H1 (cell line): ENCODE measurements around the gene CAMK2D. TPM values are rescaled to one million over a fixed set of nuclear protein-coding genes. Genes with fewer than 3 reads are reported as not detected.
A peak's percentile ranks its signal among the peaks of the same experiment; 100 is the strongest.

Experiments used
- CTCF ChIA-PET: fragments of 300-600 bp; sonication (Branson Sonifier 250); formaldehyde crosslinking; loops from one replicate; lab custom pipeline; 2021; ENCODE audit not compliant: partially characterized antibody; lab: Charles Lee
- POLR2A ChIA-PET: fragments of 300-600 bp; sonication (Branson Sonifier 250); formaldehyde crosslinking; loops from one replicate; lab custom pipeline; 2021; ENCODE audit warnings: inconsistent platforms; ENCODE audit not compliant: partially characterized antibody; lab: Charles Lee
- DNase-seq, 2 experiments: peaks; one replicate each; pipeline versions ENCODE4 v3.0.0 to v3.0.0-alpha.2; 2010 to 2022; ENCODE audit warnings: low spot score in 2 of 2, low read depth in 1 of 2, mixed read lengths in 1 of 2
- FAIRE-seq: peaks from 2 replicates; lab custom pipeline; 2011; peaks lifted over from hg19 to GRCh38; lab: Jason Lieb, UNC
- H2AFZ ChIP-seq: 2 replicates; pipeline ENCODE4 v1.8.1; 2012; ENCODE audit warnings: low read length, inconsistent platforms
- H2AK5ac ChIP-seq: 2 replicates; pipeline ENCODE4 v1.6.1; 2013; ENCODE audit warnings: low read depth, low read length
- H2BK120ac ChIP-seq: replicated peaks from 2 replicates; pipeline ENCODE3; 2013; ENCODE audit warnings: low read depth, low read length, inconsistent platforms
- H2BK12ac ChIP-seq: 2 replicates; pipeline ENCODE4 v1.6.1; 2013; ENCODE audit warnings: low read depth, low read length
- H2BK15ac ChIP-seq: 2 replicates; pipeline ENCODE4 v1.6.1; 2013; ENCODE audit warnings: low read length
- H2BK20ac ChIP-seq: 2 replicates; pipeline ENCODE4 v1.6.1; 2013; ENCODE audit warnings: low read length
- H2BK5ac ChIP-seq: 2 replicates; pipeline ENCODE4 v1.6.1; 2013; ENCODE audit warnings: low read depth, low read length
- H3K14ac ChIP-seq: 2 replicates; pipeline ENCODE4 v1.6.1; 2013; ENCODE audit warnings: inconsistent platforms; ENCODE audit not compliant: insufficient read length
- H3K18ac ChIP-seq: 2 replicates; pipeline ENCODE4 v1.6.1; 2013; ENCODE audit warnings: low read length; ENCODE audit errors: extremely low read depth
- H3K23ac ChIP-seq: 2 replicates; pipeline ENCODE4 v1.6.1; 2013; ENCODE audit warnings: inconsistent platforms; ENCODE audit not compliant: insufficient read length
- H3K23me2 ChIP-seq: 2 replicates; pipeline ENCODE4 v1.6.1; 2013; ENCODE audit warnings: low read depth, low read length
- H3K27ac ChIP-seq: 2 replicates; pipeline ENCODE4 v1.6.1; 2011; ENCODE audit warnings: low read depth, low read length, inconsistent platforms
- H3K27me3 ChIP-seq, 4 experiments: replicated peaks in 1 of 4; 1 replicate in 1 of 4; 2 replicates in 3 of 4; pipeline versions ENCODE4 v1.6.1 to v1.8.1; 2011 to 2013; ENCODE audit warnings: low read length in 3 of 4, mild to moderate bottlenecking in 3 of 4, inconsistent platforms in 2 of 4, mixed read lengths in 2 of 4, moderate library complexity in 1 of 4; ENCODE audit not compliant: control insufficient read depth in 3 of 4, insufficient read depth in 3 of 4; ENCODE audit errors: extremely low read depth in 1 of 4
- H3K36me3 ChIP-seq, 4 experiments: 2 replicates each; pipeline versions ENCODE4 v1.6.1 to v1.8.1; 2011 to 2013; ENCODE audit warnings: mild to moderate bottlenecking in 4 of 4, low read length in 3 of 4, moderate library complexity in 2 of 4, control low read depth in 1 of 4, inconsistent platforms in 1 of 4; ENCODE audit not compliant: insufficient read depth in 4 of 4, control insufficient read depth in 2 of 4
- H3K4ac ChIP-seq: replicated peaks from 2 replicates; pipeline ENCODE3; 2013; ENCODE audit warnings: low read length, low read depth, mixed read lengths, inconsistent platforms; ENCODE audit not compliant: insufficient read length
- H3K4me1 ChIP-seq, 4 experiments: replicated peaks in 1 of 4; 1 replicate in 1 of 4; 2 replicates in 3 of 4; pipeline versions ENCODE4 v1.6.1 to v1.8.1; 2011 to 2013; ENCODE audit warnings: low read length in 3 of 4, inconsistent platforms in 2 of 4, mixed read lengths in 1 of 4; ENCODE audit not compliant: insufficient read depth in 4 of 4, control insufficient read depth in 3 of 4
- H3K4me2 ChIP-seq, 2 experiments: 2 replicates each; pipeline versions ENCODE4 v1.6.1 to v1.8.1; 2011 to 2013; ENCODE audit warnings: low read depth in 2 of 2, low read length in 2 of 2, control low read depth in 1 of 2, inconsistent platforms in 1 of 2, mild to moderate bottlenecking in 1 of 2; ENCODE audit not compliant: insufficient read depth in 1 of 2
- H3K4me3 ChIP-seq, 4 experiments: fragments of 200-600, 300-600 bp in 1 of 4; sonication (generic), shearing (Covaris generic), sonication (Bioruptor Twin) in 1 of 4; 2 replicates each; pipeline versions ENCODE4 v1.5.1 to v1.8.1; 2011 to 2016; ENCODE audit warnings: low read length in 4 of 4, low read depth in 3 of 4, control low read depth in 2 of 4, inconsistent platforms in 2 of 4, mild to moderate bottlenecking in 2 of 4, mixed read lengths in 1 of 4, moderate library complexity in 1 of 4; ENCODE audit not compliant: insufficient read depth in 2 of 4; ENCODE audit errors: extremely low read depth in 1 of 4
- H3K56ac ChIP-seq: replicated peaks from 2 replicates; pipeline ENCODE3; 2013; ENCODE audit warnings: low read depth, mild to moderate bottlenecking, mixed read lengths, low read length, inconsistent platforms; ENCODE audit not compliant: insufficient read length
- H3K79me1 ChIP-seq: 2 replicates; pipeline ENCODE4 v1.6.1; 2013; ENCODE audit warnings: low read depth, low read length, control low read depth
- H3K79me2 ChIP-seq, 2 experiments: 2 replicates each; pipeline versions ENCODE4 v1.6.1 to v1.8.1; 2012 to 2013; ENCODE audit warnings: low read length in 2 of 2, mild to moderate bottlenecking in 2 of 2, inconsistent platforms in 1 of 2; ENCODE audit not compliant: insufficient read depth in 2 of 2, control insufficient read depth in 1 of 2
- H3K9ac ChIP-seq, 4 experiments: replicated peaks in 1 of 4; 1 replicate in 1 of 4; 2 replicates in 3 of 4; pipeline versions ENCODE4 v1.6.1 to v1.8.1; 2011 to 2013; ENCODE audit warnings: low read depth in 3 of 4, low read length in 3 of 4, control low read depth in 2 of 4, mild to moderate bottlenecking in 2 of 4, moderate library complexity in 2 of 4, inconsistent platforms in 1 of 4; ENCODE audit errors: extremely low read depth in 1 of 4
- H3K9me3 ChIP-seq, 2 experiments: 2 replicates each; pipeline versions ENCODE4 v1.6.1 to v1.8.1; 2012 to 2013; ENCODE audit warnings: mild to moderate bottlenecking in 2 of 2, moderate library complexity in 2 of 2, control low read depth in 1 of 2, inconsistent platforms in 1 of 2, low read depth in 1 of 2, low read length in 1 of 2, mixed read lengths in 1 of 2; ENCODE audit not compliant: insufficient read depth in 2 of 2
- H4K20me1 ChIP-seq, 2 experiments: replicated peaks in 1 of 2; 2 replicates each; pipeline versions ENCODE3 to v1.8.1; 2011 to 2013; ENCODE audit warnings: inconsistent platforms in 2 of 2, low read length in 2 of 2, mild to moderate bottlenecking in 1 of 2; ENCODE audit not compliant: insufficient read depth in 2 of 2, control insufficient read depth in 1 of 2
- H4K5ac ChIP-seq: 2 replicates; pipeline ENCODE4 v1.6.1; 2013; ENCODE audit warnings: low read length, low read depth, mixed read lengths, inconsistent platforms; ENCODE audit not compliant: insufficient read length
- H4K8ac ChIP-seq: 2 replicates; pipeline ENCODE4 v1.8.0; 2013; ENCODE audit warnings: mild to moderate bottlenecking, moderate library complexity, low read length, inconsistent platforms; ENCODE audit not compliant: insufficient read depth; ENCODE audit errors: extremely low read depth
- H4K91ac ChIP-seq: replicated peaks from 2 replicates; pipeline ENCODE3; 2013; ENCODE audit warnings: low read length, mixed read lengths, inconsistent platforms; ENCODE audit not compliant: insufficient read length
- CBX8 ChIP-seq: fragments of 300-800, 300-1000 bp; sonication (generic); IDR thresholded peaks from 2 replicates; pipeline ENCODE4 v1.7.1; 2016; ENCODE audit warnings: low read depth, low read length, borderline replicate concordance
- RAD21 ChIP-seq, 2 experiments: IDR thresholded peaks in 1 of 2; conservative IDR thresholded peaks in 1 of 2; 2 replicates each; pipeline ENCODE4 v1.6.1; 2011; ENCODE audit warnings: low read depth in 2 of 2, low read length in 2 of 2, improper control_type of control experiment in 1 of 2, inconsistent platforms in 1 of 2, mild to moderate bottlenecking in 1 of 2, moderate library complexity in 1 of 2
- SUZ12 ChIP-seq: fragments of 200-600 bp; sonication (generic); IDR thresholded peaks from 2 replicates; pipeline ENCODE4 v1.6.1; 2012; ENCODE audit warnings: mild to moderate bottlenecking, inconsistent platforms, low read length, moderate library complexity, mixed read lengths
- USF2 ChIP-seq: IDR thresholded peaks from 2 replicates; pipeline ENCODE4 v1.6.1; 2011; ENCODE audit warnings: low read length, improper control_type of control experiment
- WGBS, 2 experiments: shearing (Covaris generic) in 1 of 2; methylation state at CpG; one replicate each; pipeline versions ENCODE4 v1.1.6 to v1.1.7; 2013 to 2015; ENCODE audit warnings: low lambda C conversion rate in 2 of 2, mixed read lengths in 2 of 2, inconsistent platforms in 1 of 2, low coverage in 1 of 2, missing lambda C conversion rate in 1 of 2; ENCODE audit not compliant: insufficient replicate concordance in 2 of 2, insufficient coverage in 1 of 2, insufficient read length in 1 of 2; ENCODE audit errors: extremely low coverage in 1 of 2, missing lambda C conversion rate in 1 of 2; 5-methylcytosine and 5-hydroxymethylcytosine counted together
- polyA plus RNA-seq, 7 experiments: library from polyadenylated mRNA; depleted of rRNA in 3 of 7; stranded (reverse) in 5 of 7; unstranded in 2 of 7; fragments of >200 nt in 5 of 7; fragments of 200-250 nt in 2 of 7; gene quantifications; 1 replicate in 5 of 7; 2 replicates in 1 of 7; 4 replicates in 1 of 7; pipeline versions ENCODE4 v1.2.1 to v1.2.3, GENCODE V29; 2011 to 2013; ENCODE audit warnings: missing spikeins in 2 of 7, mixed read lengths in 2 of 7
- total RNA-seq: library from RNA; stranded (reverse); fragmentation: NEBNext Ultra II Directional; extraction: Animal tissue kit (Norgen Biotek cat#: 25700); gene quantifications from 2 replicates; pipeline ENCODE4 v1.2.1, GENCODE V29; 2021
- TF ChIP-seq, protein P1 (sequence below): IDR thresholded peaks from 2 replicates; pipeline ENCODE4 v1.6.1; 2011; ENCODE audit warnings: low read depth, mild to moderate bottlenecking, low read length; ENCODE audit not compliant: insufficient read depth
- TF ChIP-seq, protein P2 (sequence below), 3 experiments: IDR thresholded peaks; 1 replicate in 2 of 3; 2 replicates in 1 of 3; pipeline versions ENCODE4 v1.5.1 to v1.6.1; 2011; ENCODE audit warnings: low read length in 3 of 3, mild to moderate bottlenecking in 3 of 3, inconsistent platforms in 2 of 3, low read depth in 1 of 3, moderate library complexity in 1 of 3; ENCODE audit not compliant: insufficient read depth in 1 of 3; ENCODE audit errors: control extremely low read depth in 1 of 3

Gene CAMK2D
- total and polyA plus RNA-seq, 2 of the 8 experiments (the other 6 are each of a cell fraction or from before 2014, with no cell fraction given): 3.2 to 7.0 TPM

DNA sequence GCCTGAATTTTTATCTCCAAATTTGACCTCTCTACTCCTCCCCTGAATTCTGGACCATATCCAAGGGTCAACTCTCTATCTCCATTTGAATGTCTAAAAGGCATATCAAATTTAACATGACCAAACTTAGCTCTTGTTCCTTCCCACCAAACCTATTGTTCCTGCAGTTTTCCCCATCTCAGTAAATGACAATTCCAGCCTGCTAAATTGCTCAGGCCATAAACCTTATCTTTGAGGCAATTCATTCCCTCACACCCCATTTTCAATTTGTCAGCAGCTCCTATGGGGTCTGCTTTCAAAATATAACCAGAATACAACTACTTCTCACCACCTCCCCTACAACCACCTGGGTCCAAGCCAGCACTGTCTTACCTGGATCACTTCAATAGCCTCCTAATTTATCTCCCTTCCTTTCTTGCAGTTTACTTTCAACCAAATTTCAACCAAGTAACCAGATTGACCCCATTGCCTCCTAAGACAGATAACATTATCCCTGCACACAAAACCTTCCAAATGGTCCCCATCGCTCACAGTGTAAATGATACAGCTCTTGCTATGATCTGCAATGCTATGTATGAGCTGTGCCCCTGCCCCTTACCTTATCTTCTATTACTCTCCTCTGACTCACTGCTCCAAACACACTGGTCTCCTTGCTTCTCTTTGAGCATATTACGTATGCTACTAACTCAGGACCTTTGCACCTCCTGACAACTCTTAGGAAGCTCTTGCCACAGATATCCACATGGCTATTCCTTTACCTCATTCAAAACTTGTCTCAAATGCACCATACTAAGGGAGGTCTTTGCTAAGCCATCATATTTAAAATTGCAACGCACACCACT lies 66.0 kb downstream of the CAMK2D start:
- no peak overlapping the region for H2BK5ac ChIP-seq
- no peak overlapping the region for H3K23ac ChIP-seq
- no peak overlapping the region for H3K18ac ChIP-seq
- no peak overlapping the region for H3K27ac ChIP-seq
- no peak overlapping the region for H3K4me3 ChIP-seq
- H3K9me3 ChIP-seq: no peaks in the 10 kb centered on the region
- H2AFZ ChIP-seq: no peak overlapping the region
- no peaks in the 10 kb centered on the region for H3K4me1 ChIP-seq
- H3K56ac ChIP-seq: peak overlapping the region; percentile 42
- peaks cover 2% of the 10 kb centered on the region; the same call in 1 of the 2 replicates for H3K23me2 ChIP-seq
- no peak for DNase-seq
- no peak for FAIRE-seq
- no peak overlapping the region for H2BK120ac ChIP-seq
- H3K27me3 ChIP-seq: no peaks in the 10 kb centered on the region; a peak in 1 of 7 replicates
- WGBS, 2 experiments: 88% methylated on average over 3 of the region's 3 CpGs; no CpG with 5 or more reads in 1 of the 2 experiments
- no peaks in the 10 kb centered on the region for H3K79me2 ChIP-seq
- no peak overlapping the region for H3K9ac ChIP-seq
- no peak overlapping the region for H3K4me2 ChIP-seq
- no peaks in the 10 kb centered on the region for H4K20me1 ChIP-seq
- no peak overlapping the region for H2BK20ac ChIP-seq
- no peak overlapping the region for H3K14ac ChIP-seq
- ChIA-PET CTCF (interaction anchor here (1.7 kb wide), 1 partner anchor 11 kb away, joined by 6 read pairs; no protein-coding TSS in a partner anchor), POLR2A (no interaction called here)
- no peak overlapping the region for H4K8ac ChIP-seq
- H3K36me3 ChIP-seq: no peaks in the 10 kb centered on the region
- no peak overlapping the region for H4K5ac ChIP-seq
- no peaks in the 10 kb centered on the region for H3K79me1 ChIP-seq
- no peak overlapping the region for H3K4ac ChIP-seq
- no peak overlapping the region for H4K91ac ChIP-seq
- no peak overlapping the region; the same call in 1 of the 2 replicates for H2AK5ac ChIP-seq
- H2BK12ac ChIP-seq: no peak overlapping the region
- 0 out of 2 replicates have a peak overlapping the region, but pooled peaks have one; percentile 6 for H2BK15ac ChIP-seq
- no peak for TF ChIP-seq SUZ12
- TF ChIP-seq, protein P1, sequence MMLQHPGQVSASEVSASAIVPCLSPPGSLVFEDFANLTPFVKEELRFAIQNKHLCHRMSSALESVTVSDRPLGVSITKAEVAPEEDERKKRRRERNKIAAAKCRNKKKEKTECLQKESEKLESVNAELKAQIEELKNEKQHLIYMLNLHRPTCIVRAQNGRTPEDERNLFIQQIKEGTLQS: no peak
- no peak for TF ChIP-seq RAD21 (IDR thresholded peaks at IDR 0.05 in 1 of 2, conservative IDR thresholded peaks at IDR 0.05 in 1 of 2; ENCODE audit: low read depth in 2 of 2, low read length in 2 of 2)
- TF ChIP-seq, protein P2, sequence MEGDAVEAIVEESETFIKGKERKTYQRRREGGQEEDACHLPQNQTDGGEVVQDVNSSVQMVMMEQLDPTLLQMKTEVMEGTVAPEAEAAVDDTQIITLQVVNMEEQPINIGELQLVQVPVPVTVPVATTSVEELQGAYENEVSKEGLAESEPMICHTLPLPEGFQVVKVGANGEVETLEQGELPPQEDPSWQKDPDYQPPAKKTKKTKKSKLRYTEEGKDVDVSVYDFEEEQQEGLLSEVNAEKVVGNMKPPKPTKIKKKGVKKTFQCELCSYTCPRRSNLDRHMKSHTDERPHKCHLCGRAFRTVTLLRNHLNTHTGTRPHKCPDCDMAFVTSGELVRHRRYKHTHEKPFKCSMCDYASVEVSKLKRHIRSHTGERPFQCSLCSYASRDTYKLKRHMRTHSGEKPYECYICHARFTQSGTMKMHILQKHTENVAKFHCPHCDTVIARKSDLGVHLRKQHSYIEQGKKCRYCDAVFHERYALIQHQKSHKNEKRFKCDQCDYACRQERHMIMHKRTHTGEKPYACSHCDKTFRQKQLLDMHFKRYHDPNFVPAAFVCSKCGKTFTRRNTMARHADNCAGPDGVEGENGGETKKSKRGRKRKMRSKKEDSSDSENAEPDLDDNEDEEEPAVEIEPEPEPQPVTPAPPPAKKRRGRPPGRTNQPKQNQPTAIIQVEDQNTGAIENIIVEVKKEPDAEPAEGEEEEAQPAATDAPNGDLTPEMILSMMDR (IDR thresholded peaks at IDR 0.05; ENCODE audit: control extremely low read depth in 1 of 3, insufficient read depth in 1 of 3, low read depth in 1 of 3, low read length in 3 of 3): no peak
- TF ChIP-seq CBX8: no peak
- TF ChIP-seq USF2: no peak
